Activated CD8-positive, alpha-beta memory T cell treated with anti-CD3 and anti-CD28 coated beads, Interleukin-2, amount 50 U/mL, for 24 hours (primary cell): ENCODE data around the gene GRK3.
"Not testable (repeated sequence)": the region's sequence is repeated elsewhere in the genome, so short reads cannot be mapped to it uniquely, and the experiment has no call there.

ENCODE experiments used
- DNase-seq: peaks from one replicate; pipeline ENCODE4 v3.0.0-alpha.2; 2020; ENCODE audit errors: extremely low read depth

Gene GRK3

GRCh38 chr22:25564320-25564978 is at the start of gene GRK3:
Gene GRK3 (plus strand): TSS chr22:25564675. CDS start chr22:25565041, 366 bp downstream.
- peak; percentile 10 for DNase-seq

DNA sequence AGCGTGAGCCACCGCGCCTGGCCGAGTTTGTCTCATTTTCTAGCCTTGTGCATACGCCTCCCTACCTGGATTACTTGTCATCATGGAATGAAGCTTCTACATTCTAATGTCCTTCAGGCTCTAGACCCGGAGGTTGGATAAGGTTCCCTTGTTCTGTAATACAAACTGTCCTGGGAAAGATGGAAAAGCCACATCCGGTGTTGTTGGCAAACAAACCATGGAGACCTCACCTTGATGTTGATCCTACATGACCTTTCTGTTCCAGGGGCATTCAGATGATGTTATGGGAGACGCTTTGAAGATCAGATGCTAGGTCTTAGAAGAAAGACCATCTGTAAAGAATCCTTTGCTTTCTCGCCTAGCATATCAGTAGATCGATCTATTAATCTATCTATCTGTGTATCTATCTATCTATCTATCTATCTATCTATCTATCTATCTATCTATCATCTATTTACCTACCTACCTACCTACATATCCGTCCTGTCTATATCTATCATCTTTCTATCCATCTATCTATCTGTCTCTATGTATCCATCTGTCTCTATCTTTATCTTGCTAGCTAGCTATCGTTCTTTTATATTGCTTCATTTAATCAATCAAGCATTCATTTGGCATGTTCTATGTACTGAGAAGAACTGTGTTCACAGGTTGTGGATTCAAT is 46.3 kb upstream of the GRK3 start:
- no peak for DNase-seq

DNA sequence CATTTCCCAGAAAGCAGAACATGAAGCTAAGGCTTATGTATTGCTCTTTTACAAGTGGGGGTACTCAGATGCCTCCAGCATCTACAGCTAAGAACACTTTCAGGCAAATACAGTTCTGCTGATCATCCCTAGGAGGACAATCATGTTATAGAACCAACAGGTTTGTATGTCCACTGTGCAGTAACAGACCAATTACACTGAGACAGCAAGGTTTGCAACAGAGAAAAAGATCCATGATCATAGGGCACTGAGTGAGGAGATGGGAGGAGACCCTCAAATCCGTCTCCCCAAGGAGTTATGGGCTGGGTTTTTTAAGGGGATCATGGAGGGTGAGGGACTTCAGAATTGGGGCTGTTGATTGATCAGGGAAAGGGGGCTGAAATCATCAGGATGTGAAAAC is 39.1 kb upstream of the GRK3 start:
- no peak for DNase-seq

DNA sequence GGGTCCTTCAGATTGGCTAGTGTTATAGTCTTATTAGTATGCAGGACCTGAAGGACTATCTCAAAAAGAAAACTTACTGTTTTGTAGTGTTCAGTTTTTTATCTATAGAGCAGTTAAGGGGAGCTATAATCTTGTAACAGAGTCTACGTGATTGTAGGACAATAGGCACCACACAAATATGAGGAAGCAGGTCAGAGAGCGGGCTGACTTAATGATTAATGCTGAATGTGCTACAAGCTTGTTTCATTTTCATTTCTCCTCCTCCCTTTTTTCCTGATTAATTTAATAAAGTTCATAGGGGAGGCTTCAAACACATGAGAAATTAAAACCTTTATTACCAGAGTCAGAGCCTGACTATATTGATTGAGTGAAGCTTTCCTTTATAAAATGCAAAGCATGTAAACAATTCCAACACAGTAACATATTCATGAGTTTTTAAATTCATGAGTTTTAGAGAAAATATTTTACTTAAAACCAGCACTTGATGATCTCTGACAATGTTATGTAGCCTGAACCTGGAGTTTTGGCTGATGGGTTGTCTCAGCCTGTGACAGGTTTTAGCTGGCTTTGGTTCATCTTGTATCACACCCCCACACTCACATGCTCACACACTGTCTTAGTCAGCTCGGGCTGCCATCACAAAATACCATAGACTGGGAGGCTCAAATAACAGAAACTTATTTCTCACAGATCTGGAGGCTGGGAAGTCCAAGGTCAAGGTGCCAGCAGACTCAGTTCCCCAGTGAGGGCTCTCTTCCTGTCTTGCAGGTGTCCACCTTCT is 38.5 kb upstream of the GRK3 start:
- DNase-seq = not testable (repeated sequence)

DNA sequence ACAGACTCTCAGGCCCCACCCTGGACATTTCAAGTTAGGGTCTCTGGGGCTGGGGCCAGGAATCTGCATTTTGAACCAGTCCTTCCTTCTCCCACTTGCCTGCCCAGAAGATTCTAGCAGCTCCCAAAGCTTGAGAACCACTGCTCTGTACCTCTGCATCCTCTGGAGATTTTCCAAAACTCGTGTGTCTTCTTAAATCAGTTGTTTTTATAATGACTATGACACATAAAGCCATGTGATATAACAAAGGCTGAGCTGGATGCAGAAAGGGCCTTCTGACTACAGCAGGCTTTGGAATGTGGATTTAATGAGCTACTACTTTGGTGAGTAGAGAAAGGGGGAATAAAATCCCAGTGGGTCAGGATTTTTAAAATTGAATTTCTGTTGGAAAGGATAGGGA is 37.5 kb upstream of the GRK3 start:
- DNase-seq = not testable (repeated sequence)

DNA sequence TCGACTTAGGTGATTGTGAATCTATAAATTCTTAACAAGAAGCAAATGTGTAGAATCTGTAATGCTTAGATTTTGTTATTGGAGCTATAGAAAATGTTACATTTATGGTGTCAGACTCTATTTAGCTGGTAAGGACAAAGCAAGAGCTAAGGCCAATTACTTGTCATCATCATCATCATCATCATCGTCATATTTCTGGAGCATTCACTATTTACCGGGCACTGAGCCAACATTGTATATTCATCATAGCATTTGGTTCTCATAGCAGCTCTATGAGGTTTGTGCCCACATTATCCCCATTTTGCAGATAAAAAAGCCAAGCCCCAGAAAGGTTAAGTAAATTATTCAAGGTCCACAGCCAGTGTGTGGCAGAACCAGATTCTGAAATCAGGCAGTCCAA is 36.4 kb upstream of the GRK3 start:
- DNase-seq = not testable (repeated sequence)

- not testable (repeated sequence) for DNase-seq
Observed at GRCh38 chr22:25529059-25529458, 35.4 kb upstream of the GRK3 start.

DNA sequence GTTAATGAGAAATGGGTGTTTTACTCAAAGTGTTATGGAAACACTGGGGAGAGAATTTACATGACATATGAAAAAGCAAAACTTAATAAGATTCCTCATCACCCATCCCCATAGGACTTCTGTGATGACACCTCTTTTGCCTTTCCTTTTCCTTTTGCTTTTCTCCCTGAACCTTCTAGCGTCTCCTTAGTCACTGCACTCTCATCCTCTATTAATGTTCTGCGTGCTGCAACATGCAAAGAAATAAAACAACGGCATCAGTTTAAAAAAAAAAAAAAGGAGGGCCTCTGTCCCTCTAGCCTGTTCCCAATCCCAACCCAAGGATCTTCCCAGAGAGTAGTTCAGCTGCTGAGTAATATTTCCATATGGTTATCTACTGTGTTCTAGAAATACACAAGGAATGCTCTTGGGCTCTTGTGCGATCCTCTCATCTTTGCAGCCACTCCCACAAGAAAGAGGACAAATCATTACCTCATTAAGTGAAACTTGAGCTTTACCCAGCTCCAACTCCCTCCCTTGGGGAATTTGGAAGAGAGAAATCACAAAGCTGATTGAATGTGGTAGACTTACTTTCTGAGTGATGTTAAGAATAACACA is 34.8 kb upstream of the GRK3 start:
- not testable (repeated sequence) for DNase-seq

DNA sequence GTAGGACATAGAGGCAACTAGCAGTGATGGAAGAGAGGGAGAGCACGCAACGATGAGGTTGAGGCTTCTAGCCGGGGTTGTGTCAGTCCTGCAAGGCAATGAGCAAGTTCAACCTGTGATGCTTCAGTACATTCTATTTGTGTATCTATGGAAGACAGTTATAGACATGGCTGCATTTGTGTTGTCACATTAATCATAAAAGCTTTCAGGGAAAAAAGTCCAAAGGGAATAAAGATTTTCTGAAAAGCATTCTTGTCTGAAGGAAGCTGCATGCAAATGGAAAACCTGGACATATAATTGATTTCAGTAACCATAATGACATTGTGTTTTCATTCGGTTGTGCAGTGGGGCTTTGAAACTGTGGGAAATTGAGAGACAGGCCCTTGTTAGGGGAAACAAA is 32.8 kb upstream of the GRK3 start:
- not testable (repeated sequence) for DNase-seq

GRCh38 chr22:25534724-25535123 is 29.8 kb upstream of the GRK3 start:
- no peak for DNase-seq

DNA sequence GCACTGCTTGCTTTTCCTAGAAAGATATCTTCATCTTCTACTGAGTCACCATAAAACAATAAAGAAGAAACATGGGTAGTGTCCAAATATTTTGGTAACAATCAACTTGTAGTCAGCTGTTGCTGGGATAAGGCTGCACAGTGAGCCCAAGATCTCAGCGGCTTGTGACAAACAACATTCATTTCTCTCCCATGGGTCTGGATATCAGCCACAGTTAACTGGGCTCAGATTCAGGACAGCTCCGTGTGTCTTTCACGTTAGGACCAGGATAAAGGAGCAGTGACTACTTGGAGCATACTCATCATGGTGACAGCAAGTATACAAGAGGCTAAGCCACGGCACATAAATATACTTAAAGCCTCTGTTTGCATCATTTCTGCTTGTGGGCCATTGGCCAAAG is 27.9 kb upstream of the GRK3 start:
- DNase-seq = no peak

DNA sequence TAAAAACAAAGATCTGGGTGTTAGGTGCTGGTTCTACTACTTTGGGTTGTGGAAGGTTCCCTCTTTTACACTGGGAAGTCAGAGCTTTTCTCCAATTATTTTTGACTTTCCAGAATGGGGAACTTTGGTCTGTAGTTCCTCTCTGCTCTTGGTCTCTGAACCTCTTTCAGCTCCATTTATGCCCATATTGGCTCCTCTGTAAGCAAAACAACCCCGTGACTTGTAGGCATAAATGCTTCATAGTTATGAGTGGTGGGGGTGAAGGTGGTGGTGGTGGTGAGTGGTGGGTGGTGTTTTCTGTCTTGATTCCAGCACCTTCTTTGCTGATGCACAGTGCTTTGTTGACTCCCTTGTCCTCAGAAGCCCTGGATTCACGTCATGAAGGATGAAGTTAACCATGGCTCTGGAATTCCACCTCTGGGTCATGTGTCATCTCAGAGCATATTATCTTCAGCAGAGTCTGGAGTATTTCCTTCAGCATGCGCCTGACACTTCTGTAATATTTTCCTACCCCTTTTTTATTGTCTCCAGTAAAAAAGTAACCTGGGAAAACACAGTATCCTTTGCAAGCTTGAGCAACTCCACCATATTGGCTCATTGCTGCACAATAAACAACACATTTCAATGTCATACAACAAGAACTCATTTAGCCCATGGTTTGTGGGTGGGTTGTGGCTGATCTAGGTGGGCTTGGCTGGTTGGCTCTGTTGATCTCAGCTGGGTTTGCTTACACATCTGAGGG is 24.1 kb upstream of the GRK3 start:
- no peak for DNase-seq

GRCh38 chr22:25540908-25541660 is 23.4 kb upstream of the GRK3 start:
- DNase-seq = no peak

DNA sequence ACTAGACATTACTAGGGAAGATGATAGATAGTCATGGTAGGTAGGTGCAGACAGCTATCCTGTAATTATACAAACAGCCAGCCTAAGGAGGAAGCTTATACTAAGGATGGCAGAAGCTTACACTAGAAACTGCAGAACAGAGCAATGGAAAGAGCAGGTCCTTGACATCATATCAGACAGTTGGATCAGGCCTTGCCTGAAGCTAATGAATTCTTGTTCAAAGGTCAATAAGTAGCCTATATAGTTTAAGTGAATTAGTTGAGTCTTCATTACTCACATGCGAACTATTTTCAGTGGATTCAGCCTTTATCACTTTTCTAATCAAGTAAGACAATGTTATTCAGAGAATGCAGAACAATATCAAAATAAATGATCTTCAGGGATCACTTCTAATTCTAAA is 22.3 kb upstream of the GRK3 start:
- DNase-seq = no peak

GRCh38 chr22:25542720-25543402 is 21.6 kb upstream of the GRK3 start:
- DNase-seq = no peak

DNA sequence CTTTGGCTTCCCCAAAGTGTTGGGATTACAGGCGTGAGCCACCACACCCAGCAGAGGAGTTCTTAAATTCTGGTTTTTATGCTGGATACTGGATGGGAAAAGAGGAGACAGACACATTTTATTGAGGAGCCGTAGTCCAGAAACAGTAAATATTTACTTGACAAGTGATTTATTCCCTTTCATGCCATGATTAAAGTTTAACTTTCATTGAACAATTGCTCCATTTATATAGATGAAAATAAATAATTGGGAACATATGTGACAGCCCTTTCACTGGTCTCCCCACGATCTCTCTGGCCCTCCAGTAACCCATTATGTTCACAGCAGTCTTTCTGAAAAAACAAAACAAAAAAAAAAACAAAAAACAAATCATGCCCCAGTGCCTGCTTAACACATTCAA is 19.3 kb upstream of the GRK3 start:
- DNase-seq = no peak

GRCh38 chr22:25545672-25546071 is 18.8 kb upstream of the GRK3 start:
- DNase-seq = no peak

DNA sequence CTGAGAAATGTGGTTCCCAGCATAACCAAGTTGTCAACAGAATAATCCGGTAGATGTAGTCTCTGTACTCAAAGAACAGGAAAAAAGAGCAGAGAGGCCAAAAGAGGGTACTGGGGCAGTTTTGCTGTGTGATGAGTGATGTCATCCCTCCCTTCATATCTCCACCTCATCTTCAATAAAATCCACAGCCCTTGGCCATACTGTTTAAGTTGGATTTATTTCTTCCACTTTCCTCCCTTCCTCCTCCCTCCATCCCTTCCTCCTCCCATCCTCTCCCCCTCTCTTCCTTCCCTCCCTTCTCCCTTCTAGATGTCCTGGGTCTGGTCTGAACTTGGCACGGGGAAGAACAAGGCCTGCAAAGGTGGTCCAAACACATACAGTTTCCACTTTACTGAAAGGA is 18.2 kb upstream of the GRK3 start:
- no peak for DNase-seq

GRCh38 chr22:25546751-25547150 is 17.7 kb upstream of the GRK3 start:
- no peak for DNase-seq

DNA sequence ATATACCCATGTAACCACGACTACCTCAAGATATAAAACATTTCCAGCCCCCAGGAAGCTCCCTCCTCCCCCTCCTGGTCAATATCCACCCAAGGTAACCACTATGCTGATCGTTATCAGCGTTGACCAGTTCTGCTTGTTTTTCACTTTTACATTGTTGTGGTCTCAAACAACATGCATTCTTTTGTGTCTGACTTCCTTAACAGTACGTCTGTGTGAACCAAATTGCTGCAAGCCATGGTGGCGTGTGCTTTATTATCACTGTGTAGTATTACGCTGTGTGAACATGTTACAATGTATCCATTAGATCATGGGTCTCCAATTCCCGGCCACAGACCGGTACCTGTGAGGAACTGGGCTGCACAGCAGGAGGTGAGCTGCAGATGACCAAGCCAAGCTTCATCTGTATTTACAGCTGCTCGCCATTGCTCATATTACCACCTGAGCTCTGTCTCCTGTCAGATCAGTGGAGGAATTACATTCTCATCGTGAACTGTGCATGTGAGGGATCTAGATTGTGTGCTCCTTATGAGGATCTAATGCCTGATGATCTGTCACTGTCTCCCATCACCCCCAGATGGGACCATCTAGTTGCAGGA is 15.5 kb upstream of the GRK3 start:
- DNase-seq = no peak
